Stimulated activated CD4-positive, alpha-beta T cell treated with anti-CD3 and anti-CD28 coated beads, Interleukin-12 subunit alpha, Interleukin-12 subunit beta, amount 100 ng/mL, for 24 hours (primary cell): ENCODE data around the gene BLOC1S5.
"Not testable (repeated sequence)": the region's sequence is repeated elsewhere in the genome, so short reads cannot be mapped to it uniquely, and the experiment has no call there.

Source experiments
- DNase-seq, 2 experiments: peaks; one replicate each; pipeline ENCODE4 v3.0.0-alpha.2; 2020; ENCODE audit warnings: low read depth in 2 of 2

BLOC1S5 gene

DNA sequence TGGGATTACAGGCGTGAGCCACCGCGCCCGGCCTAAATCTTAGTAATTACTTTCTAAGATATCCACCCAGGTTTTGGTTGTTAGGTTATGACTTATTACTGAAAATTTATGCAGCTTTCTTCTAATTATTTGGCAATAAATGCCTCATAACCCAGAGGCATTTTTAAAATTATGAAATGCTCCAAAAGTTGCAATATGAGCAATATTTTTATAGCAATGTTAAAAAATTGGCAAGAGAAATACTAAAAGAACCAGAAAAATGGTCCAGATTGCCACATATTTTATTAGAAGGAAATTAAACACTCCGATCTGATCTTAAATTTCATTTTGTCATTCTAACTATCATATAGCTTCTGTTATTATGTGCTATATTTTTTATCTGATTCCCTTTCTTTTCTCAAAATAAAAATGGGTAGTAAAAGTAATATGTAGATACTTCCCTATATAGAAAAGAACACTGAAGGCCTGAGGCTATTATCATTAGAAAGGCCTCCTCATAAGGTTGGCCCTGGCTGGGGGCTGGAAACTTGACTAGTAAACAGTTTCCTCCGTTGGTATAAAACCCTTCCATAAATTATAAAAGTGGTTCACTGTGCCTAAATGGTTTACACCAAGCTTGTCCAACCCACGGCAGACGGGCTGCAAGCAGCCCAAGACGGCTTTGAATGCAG is 22.1 kb downstream of the BLOC1S5 start:
- DNase-seq = no peak

GRCh38 chr6:8034107-8034506 is 30.1 kb downstream of the BLOC1S5 start:
- DNase-seq = not testable (repeated sequence)

DNA sequence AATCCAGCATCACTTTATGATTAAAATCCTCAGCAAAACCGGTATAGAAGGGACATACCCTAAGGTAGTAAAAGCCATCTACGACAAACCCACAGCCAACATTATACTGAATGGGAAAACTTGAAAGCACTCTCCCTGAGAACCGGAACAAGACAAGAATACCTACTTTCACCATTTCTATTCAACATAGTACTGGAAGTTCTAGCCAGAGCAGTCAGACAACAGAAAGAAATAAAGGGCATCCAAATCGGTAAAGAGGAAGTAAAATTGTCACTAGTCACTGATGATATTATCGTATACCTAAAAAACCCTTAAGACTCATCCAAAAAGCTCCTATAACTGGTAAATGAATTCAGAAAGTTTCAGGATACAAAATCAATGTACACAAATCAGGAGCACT is 33.3 kb downstream of the BLOC1S5 start:
- DNase-seq = no peak

DNA sequence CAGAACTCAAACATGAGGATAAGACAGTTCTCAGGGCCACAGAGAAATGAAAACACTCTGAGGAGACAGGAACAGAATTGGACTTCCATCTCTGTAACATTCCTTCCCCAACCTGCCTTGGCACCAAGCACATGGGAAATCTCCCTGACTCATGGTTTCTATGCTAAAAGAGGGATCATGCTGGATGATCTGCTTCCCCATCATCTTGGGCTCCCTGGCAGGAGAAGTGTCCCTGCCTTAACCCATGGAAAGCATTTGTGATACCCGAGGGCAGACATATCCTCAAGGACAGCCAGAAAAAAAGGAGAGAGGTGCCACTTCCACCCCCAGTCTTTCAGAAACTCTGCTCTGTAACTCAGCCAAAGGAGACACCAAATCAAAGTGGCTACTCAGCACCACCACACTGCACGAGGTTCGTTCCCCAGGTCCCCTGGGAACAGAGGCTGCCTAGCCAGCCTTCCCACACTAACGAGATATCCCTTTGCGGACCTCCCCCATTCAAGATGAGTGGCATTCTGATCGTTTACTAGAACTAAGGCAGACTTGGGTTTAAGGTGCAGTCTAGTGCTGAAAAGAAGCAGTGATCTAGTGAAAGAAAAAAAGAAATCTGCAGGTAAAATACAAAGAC is 34.8 kb downstream of the BLOC1S5 start:
- no peak for DNase-seq

DNA sequence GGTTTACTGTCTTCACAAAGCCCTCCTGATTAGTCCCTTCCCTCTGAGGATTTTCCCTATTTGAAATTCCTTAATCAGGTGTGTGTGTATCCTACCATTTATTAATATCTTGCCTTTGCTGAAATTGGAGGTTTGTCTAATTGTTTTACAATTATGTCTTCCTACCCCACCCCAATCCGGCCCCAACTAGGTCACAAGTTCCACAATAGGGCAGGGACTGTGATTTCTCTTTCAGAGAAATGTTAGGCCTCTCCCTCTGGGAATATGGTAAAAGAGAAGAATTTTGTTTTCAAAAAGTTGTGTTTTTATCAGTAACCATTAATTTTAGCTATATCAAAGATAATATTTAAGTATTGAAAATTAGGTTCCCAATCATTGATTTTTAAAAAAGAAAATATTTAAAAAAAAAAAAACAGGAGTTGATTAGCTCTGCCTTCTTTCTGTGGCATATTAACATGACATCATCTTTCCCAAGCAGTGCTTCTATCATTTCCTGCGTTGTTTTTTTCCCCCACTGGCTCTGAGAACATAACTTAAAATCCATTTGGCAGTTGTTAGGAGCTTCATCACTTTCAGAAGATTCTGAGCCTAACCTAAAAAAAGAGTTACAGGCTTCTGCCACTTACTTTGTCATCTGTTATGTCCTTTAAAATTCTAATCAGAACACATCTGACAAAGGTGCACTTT is 36.1 kb downstream of the BLOC1S5 start:
- DNase-seq = no peak

DNA sequence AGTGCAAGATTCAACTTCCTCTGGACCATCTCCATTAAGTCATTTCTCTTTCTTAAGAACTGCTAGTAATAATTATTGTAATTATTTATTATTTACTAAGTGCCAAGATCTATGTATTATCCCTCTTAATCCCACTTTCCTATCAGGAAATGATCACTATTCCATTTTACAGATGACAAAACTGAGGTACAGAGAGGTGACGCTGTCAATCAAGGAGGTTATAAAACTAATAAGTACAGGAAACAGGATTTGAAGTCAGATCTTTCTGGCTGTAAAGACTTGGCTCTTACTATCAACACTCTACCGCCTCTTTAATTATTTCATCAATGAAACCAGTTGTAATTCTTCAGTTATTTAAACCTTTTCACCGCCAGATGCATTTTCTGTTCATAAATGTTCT is 37.4 kb downstream of the BLOC1S5 start:
- DNase-seq = no peak

GRCh38 chr6:8025191-8025590 is 39.0 kb downstream of the BLOC1S5 start:
- DNase-seq = no peak

DNA sequence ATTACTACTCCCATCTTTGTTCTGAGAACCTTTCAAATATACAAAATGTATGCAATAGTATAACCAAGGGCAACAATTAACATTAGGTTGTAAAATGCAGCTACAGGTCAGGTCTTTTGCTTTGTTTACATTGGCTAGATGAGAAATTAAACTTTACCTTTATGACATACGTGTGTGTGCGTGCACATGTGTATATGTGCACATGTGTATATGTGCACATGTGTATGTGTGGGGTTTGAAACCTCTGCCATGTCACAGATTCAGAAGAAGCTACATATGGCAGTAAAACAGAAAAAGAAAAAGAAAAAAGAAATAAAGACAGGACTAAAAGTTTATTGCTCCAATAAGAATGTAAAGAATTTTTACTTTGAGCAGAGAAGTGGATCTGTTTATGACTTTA is 40.6 kb downstream of the BLOC1S5 start:
- no peak for DNase-seq

DNA sequence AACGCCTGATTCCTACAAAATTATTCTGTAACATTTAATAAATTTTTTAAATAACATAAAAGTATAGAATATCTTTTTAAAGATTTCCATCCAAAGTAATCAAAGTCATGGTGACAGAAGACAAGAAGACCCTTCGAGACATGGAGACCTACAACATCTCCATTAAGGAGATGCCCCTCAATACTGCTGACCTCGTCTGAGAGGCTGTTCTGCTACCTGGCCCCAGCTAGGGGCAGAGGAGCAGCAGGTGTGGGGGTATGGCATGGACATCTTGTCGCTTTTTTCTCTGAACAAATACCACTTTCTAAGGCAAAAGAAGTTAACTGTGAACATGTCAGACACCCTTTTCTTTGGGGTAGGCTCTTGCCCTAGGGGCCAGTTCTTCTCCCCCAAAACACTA is 44.1 kb downstream of the BLOC1S5 start:
- no peak for DNase-seq

DNA sequence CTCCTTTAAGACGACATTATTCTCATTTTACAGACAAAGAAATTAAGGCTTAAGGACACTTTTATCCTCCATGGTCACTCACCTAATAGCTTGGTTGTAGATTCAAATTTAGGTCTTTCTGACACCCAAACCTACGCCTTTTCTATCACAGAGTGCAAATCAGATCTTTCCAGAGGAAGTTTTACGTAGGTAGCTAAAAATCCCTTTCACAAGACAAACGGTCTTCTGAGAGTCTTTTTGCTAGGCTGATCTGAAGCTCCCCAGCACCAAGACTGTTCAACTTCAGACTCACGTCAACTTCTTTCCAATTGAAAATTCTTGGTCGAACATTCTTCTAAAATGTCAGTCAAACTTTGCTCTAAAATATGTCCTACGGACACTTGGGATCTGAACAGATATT is 46.5 kb downstream of the BLOC1S5 start:
- no peak for DNase-seq

DNA sequence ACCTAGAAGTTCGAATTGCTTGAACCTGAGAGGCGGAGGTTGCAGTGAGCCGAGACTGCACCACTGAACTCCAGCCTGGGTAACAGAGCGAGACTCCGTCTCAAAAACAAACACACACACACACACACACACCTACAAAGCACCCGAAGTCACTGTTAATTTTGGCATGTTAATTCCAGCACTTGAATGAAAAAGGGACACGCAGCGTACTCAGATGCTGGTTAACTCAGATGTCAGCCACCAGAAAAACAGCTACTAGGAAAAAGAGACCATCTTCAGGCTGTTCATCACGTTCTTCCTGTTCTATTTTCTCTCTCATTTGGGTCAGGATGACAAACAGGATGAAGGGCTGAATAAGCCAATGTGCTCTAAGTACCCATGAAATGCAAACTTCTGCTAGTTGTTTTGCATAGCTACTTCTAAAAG is 46.9 kb downstream of the BLOC1S5 start:
- DNase-seq = no peak

DNA sequence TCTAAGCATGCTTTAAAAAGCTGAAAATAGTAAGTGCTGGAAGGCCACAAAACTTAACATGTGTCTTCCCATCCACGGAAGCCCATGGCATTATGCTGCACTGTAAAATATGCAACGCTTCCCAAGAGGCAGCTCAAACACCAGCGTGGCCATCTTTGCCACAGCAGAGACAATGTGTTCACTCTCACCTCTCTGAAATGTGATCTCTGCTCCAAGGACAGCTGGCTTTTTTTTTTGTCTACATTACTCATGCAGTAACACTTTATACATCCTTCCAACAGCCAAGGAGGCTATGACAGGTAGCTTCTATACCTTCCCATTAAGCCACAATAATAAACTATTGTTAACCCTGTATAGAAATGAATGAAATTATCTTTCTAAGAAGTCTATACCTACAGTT is 49.2 kb downstream of the BLOC1S5 start:
- no peak for DNase-seq

- no peak for DNase-seq
Observed at GRCh38 chr6:8013763-8014162, 50.4 kb downstream of the BLOC1S5 start.

- no peak for DNase-seq
Observed at GRCh38 chr6:8006208-8006607, 58.0 kb downstream of the BLOC1S5 start.

GRCh38 chr6:8005136-8005535 is 59.1 kb downstream of the BLOC1S5 start:
- DNase-seq = no peak

- DNase-seq = no peak
Observed at GRCh38 chr6:8000636-8001035, 63.6 kb downstream of the BLOC1S5 start.

GRCh38 chr6:8000188-8000596 is 64.0 kb downstream of the BLOC1S5 start:
- no peak for DNase-seq

GRCh38 chr6:7999201-7999600 is 65.0 kb downstream of the BLOC1S5 start:
- DNase-seq = no peak

GRCh38 chr6:7998103-7998725 is 66.0 kb downstream of the BLOC1S5 start:
- no peak for DNase-seq

DNA sequence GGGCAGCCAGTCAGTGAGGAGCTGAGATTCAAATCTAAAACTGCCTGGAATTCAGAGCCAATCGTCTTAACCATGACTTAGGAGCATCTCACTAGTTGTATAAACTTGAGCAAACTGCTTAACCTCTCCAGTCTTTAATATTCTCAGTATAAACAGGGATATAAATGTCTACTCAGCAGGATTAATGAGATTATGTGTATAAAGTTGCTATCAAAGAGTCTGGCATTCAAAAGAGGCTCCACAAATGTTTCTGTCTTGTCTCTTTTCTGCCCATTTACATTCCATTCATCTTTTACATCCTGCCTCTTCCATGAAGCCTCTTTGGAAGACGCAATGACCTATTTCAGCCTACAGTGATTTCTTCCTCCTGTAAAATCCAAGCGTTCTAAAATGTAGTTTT is 66.9 kb downstream of the BLOC1S5 start:
- DNase-seq = no peak

GRCh38 chr6:7996538-7997111 is 67.6 kb downstream of the BLOC1S5 start:
- DNase-seq = no peak

- no peak for DNase-seq
Observed at GRCh38 chr6:7993952-7994351, 70.2 kb downstream of the BLOC1S5 start.
